Measurements from ENCODE around the gene SH3PXD2A. TPM values are rescaled to one million over a fixed set of nuclear protein-coding genes. Genes with fewer than 3 reads are reported as not detected.
A peak's percentile ranks its signal among the peaks of the same experiment; 100 is the strongest.

Gene SH3PXD2A
- total RNA-seq, 1 donor from 2014 or later, result 38.6 TPM

- no peak for TF ChIP-seq CTCF (conservative IDR thresholded peaks at IDR 0.05)
- no peak for DNase-seq (ENCODE audit: extremely low spot score, unreplicated experiment)
- no peak overlapping the region for H3K27ac Mint-ChIP-seq
- H3K9me3 Mint-ChIP-seq, result peaks cover 7% of the 10 kb centered on the region
- H3K36me3 Mint-ChIP-seq, result peaks cover 25% of the 10 kb centered on the region
- H3K27me3 Mint-ChIP-seq, result no peaks in the 10 kb centered on the region
- H3K4me3 Mint-ChIP-seq, result no peak overlapping the region
- peaks cover 22% of the 10 kb centered on the region for H3K4me1 Mint-ChIP-seq (ENCODE audit: unreplicated experiment)
Measured at GRCh38 chr10:103654925-103655324, 200.5 kb downstream of the SH3PXD2A start.

- no peak for DNase-seq (ENCODE audit: extremely low spot score, unreplicated experiment)
- Mint-ChIP-seq H3K9me3 (peaks cover 7% of the 10 kb centered on the region), H3K27me3 (no peaks in the 10 kb centered on the region), H3K4me1 (ENCODE audit: unreplicated experiment) (peaks cover 20% of the 10 kb centered on the region), H3K36me3 (peaks cover 24% of the 10 kb centered on the region), H3K27ac (no peak overlapping the region), H3K4me3 (no peak overlapping the region)
- no peak for TF ChIP-seq CTCF (conservative IDR thresholded peaks at IDR 0.05)
Measured at GRCh38 chr10:103653581-103654037, 201.8 kb downstream of the SH3PXD2A start.

- TF ChIP-seq CTCF (conservative IDR thresholded peaks at IDR 0.05), result no peak
- no peak overlapping the region for H3K4me3 Mint-ChIP-seq
- H3K27ac Mint-ChIP-seq, result peak overlapping the region; percentile 33
- peaks cover 4% of the 10 kb centered on the region for H3K9me3 Mint-ChIP-seq
- H3K36me3 Mint-ChIP-seq, result peaks cover 16% of the 10 kb centered on the region
- H3K27me3 Mint-ChIP-seq, result no peaks in the 10 kb centered on the region
- no peak for DNase-seq (ENCODE audit: extremely low spot score, unreplicated experiment)
- H3K4me1 Mint-ChIP-seq (ENCODE audit: unreplicated experiment), result peaks cover 25% of the 10 kb centered on the region
Measured at GRCh38 chr10:103652599-103653281, 202.6 kb downstream of the SH3PXD2A start.

GRCh38 chr10:103651783-103652476, 203.4 kb downstream of the SH3PXD2A start:
- peaks cover 28% of the 10 kb centered on the region for H3K4me1 Mint-ChIP-seq (ENCODE audit: unreplicated experiment)
- H3K27ac Mint-ChIP-seq, result no peak overlapping the region
- H3K9me3 Mint-ChIP-seq, result no peaks in the 10 kb centered on the region
- H3K27me3 Mint-ChIP-seq, result no peaks in the 10 kb centered on the region
- peaks cover 8% of the 10 kb centered on the region for H3K36me3 Mint-ChIP-seq
- no peak overlapping the region for H3K4me3 Mint-ChIP-seq
- TF ChIP-seq CTCF (conservative IDR thresholded peaks at IDR 0.05), result no peak
- no peak for DNase-seq (ENCODE audit: extremely low spot score, unreplicated experiment)

- Mint-ChIP-seq H3K4me3 (no peak overlapping the region), H3K36me3 (peaks cover 5% of the 10 kb centered on the region), H3K4me1 (ENCODE audit: unreplicated experiment) (peaks cover 32% of the 10 kb centered on the region), H3K27me3 (no peaks in the 10 kb centered on the region), H3K27ac (no peak overlapping the region), H3K9me3 (no peaks in the 10 kb centered on the region)
- no peak for DNase-seq (ENCODE audit: extremely low spot score, unreplicated experiment)
- no peak for TF ChIP-seq CTCF (conservative IDR thresholded peaks at IDR 0.05)
Measured at GRCh38 chr10:103651333-103651732, 204.0 kb downstream of the SH3PXD2A start.

All from type B pancreatic cell (in vitro differentiated cells).